ENCODE data around the gene ALPK1.

Gene ALPK1

DNA sequence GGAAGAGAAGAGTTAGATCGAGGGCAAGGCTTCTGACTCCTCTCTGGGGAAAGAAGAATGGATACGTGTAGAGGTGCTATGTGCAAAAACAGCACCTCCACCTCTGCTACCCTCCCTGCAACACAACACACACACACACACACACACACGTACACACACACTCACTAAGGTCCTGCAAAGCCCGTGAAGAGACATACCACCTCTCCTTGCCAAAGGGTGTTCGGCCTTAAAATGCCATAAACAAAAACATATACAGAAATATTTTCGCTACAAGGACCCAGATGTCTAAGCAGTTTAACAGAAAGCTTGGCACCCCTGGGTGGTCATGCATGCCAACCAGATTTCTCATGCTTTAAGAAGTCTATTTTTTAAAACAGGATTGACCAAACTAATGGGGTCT is 13.0 kb upstream of the ALPK1 start:
- TF ChIP-seq CTCF (IDR thresholded peaks at IDR 0.05; ENCODE audit: borderline replicate concordance, insufficient read depth, low read depth, low read length): no peak
- H3K4me3 ChIP-seq (ENCODE audit: low read depth, low read length): peak overlapping the region; percentile 84

DNA sequence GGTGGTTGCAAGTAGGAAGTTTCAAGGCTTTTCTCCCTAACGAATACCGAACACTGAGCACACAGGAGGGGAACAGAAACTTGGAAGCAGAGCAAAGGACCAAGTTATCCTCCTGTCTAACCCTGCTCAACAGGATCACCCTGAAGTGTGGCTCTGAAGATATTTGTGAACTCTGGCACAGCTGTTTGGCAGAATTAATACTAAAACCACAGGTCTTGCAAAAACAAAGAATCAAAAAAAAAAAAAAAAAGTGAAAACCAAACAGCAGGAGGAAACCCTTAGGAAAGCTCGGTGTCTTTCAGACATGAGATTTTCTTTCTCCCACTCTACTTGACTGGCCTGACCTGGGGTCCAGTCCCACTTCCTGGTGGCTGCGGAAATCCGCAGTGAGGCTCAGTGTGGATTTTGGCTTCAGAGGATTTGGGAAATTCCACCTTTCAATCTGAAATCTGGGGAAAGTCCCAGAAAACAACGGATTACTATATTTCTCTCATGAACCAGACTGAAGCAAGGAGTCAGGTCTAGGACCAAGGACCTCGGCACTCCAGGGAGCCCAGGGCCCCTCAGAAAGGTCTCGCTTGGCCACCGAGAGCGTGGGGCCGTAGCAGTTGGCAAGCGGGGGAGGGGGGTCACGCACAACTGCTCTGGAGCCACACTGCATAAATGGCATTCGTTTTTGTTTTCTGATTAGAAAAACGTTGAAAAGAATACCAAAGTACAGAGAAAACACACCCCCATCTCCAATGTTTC is 12.3 kb upstream of the ALPK1 start:
- no peak for TF ChIP-seq CTCF (IDR thresholded peaks at IDR 0.05; ENCODE audit: borderline replicate concordance, insufficient read depth, low read depth, low read length)
- H3K4me3 ChIP-seq (ENCODE audit: low read depth, low read length): peak overlapping the region; percentile 84

- no peak for TF ChIP-seq CTCF (IDR thresholded peaks at IDR 0.05; ENCODE audit: borderline replicate concordance, insufficient read depth, low read depth, low read length)
- H3K4me3 ChIP-seq (ENCODE audit: low read depth, low read length): peak overlapping the region; percentile 54
Observed at GRCh38 chr4:112287258-112287989, 9.7 kb upstream of the ALPK1 start.

DNA sequence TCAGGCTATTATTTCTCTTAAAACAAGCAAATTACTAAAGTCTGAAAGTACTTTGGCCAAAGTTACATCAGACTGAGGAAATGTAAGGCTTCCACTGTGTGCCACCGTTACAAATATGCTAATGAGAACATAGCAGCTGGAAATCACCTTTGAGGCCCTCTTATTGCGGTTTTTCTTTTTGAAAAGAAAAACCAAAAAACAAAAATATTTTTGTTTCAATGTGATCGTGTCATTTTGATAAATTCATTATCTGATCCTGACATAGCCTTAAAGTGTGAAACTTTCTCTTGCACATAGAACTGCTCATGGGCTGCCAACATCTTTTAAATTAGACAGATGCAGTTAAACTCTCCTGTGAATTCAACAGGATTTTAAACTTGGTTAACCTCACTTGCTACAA is 8.7 kb upstream of the ALPK1 start:
- no peak for TF ChIP-seq CTCF (IDR thresholded peaks at IDR 0.05; ENCODE audit: borderline replicate concordance, insufficient read depth, low read depth, low read length)
- no peak overlapping the region for H3K4me3 ChIP-seq (ENCODE audit: low read depth, low read length)

GRCh38 chr4:112289407-112290253 is 7.5 kb upstream of the ALPK1 start:
- no peak overlapping the region for H3K4me3 ChIP-seq (ENCODE audit: low read depth, low read length)
- no peak for TF ChIP-seq CTCF (IDR thresholded peaks at IDR 0.05; ENCODE audit: borderline replicate concordance, insufficient read depth, low read depth, low read length)

- H3K4me3 ChIP-seq (ENCODE audit: low read depth, low read length): no peak overlapping the region
- TF ChIP-seq CTCF (IDR thresholded peaks at IDR 0.05; ENCODE audit: borderline replicate concordance, insufficient read depth, low read depth, low read length): no peak
Observed at GRCh38 chr4:112290341-112290740, 6.8 kb upstream of the ALPK1 start.

Measured in GM12875 (cell line).